GM19324 (cell line): ENCODE results near the gene MUC3A.
"Not testable (repeated sequence)": the region's sequence is repeated elsewhere in the genome, so short reads cannot be mapped to it uniquely, and the experiment has no call there.

Experiments
- ATAC-seq: cut with Tn5 transposase; IDR thresholded peaks from one replicate; pipeline ENCODE4 v1.9.1; 2021; ENCODE audit warnings: mild to moderate bottlenecking, moderate library complexity; ENCODE audit not compliant: unreplicated experiment, low FRiP score

Gene MUC3A

GRCh38 chr7:100968031-100968430 is 18.7 kb downstream of the MUC3A start:
- ATAC-seq, result no peak

GRCh38 chr7:100968650-100969049 is 19.3 kb downstream of the MUC3A start:
- ATAC-seq, result no peak

DNA sequence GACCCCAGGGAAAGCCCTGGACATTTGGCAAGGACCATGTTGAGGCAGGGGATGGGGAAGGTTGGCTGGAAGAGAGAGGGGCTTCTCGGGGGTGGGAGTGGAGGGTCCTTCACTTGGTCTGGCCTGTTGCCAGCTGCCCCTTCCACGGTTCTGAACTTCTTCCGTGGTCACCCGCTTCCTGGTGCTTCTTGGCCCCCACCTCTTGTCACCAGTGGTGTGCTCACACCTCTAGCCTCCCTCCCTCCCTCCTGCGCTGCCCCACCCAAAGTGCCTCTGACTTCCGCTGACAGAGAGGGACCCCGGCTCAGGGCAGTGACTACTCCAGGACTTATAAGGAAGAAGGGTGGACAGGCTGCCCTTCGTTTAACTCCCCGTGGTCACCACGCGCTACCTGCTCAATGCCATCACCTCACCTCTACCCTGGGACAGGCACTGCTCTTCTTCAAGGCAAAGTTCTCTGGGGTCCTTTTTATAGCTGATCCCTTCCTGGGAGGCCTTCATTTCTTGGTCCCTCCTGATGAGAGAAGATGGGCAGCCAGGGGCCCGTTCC is 19.8 kb downstream of the MUC3A start, which contains the start of gene MUC12:
Gene MUC12 (plus strand): TSS at position 500 of the 550 bp plus-strand sequence. CDS start 58 bp downstream, outside the sequence.
- no peak for ATAC-seq

DNA sequence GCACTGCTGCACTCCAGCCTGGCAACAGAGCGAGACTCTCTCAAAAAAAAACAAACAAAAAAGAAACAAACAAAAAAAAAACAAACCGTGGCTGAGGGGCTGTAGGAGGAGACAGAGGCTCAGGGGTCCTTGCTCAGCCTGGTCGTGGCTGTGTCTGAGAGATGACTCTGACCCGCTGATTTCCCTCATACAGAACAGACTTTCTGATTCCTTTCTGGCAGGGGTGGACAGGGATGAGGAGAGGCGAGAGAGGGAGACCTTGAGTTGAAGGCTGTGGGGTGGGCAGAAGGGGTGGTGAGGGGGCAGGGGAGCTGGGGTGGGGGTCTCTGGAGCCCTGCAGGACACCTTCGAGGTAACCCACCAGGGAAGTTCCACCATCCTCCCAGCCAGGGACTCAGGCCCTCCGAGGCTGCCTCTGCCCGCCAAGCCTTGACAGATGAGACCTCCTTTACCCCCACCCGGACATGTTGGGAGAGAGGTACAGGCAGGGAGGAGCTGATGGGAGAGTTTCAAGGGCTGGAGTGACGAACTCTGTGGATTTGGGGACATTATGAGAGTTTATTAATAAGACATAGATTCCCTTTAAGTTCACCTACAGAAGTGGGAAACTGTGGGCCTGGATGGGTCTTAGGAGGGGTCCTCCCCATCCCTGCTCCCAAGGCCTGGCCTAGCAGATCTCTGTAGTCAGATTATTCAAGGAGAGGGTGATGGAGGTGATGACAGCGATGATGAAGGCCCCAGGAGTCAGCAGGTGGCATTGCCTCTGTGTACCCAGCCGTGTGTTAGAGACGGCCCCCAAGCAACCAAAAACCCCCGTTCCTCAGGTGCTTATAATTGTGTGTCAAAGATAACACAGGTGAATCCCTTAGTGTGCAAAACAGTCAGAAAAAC is 22.0 kb downstream of the MUC3A start:
- ATAC-seq, result no peak

DNA sequence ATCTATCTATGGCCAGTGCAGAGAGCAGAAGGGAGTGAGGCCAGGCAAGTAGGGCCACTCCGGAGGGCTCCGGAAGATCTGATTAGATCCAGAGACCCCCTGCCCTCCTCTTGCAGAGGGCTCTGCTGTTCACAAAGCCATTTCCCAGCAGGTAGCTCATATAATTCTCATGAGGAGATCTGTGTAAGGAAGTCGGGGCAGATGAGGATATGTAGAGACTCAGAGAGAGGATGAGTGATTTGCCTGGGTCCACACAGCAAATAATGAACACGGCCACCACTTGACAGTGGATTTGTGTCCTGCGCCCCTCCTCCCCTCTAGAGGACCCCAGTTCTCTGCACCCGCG is 22.6 kb downstream of the MUC3A start:
- no peak for ATAC-seq

DNA sequence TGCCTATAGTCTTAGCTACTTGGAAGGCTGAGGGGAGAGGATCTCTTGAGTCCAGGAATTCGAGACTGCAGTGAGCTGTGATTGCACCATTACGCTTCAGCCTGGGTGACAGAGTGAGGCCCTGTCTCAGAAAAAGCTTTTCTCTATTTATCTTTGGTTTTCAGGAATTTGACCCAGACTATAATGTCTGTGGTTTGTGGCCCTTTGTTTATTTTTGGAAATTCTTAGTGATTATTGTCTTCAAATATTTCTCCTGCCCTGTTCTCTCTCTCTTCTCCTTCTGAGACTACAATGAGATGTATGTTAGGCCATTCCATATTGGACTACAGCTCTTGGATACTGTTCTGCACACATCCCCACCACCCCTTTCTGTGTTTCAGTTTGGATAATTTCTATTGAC is 24.7 kb downstream of the MUC3A start:
- no peak for ATAC-seq

DNA sequence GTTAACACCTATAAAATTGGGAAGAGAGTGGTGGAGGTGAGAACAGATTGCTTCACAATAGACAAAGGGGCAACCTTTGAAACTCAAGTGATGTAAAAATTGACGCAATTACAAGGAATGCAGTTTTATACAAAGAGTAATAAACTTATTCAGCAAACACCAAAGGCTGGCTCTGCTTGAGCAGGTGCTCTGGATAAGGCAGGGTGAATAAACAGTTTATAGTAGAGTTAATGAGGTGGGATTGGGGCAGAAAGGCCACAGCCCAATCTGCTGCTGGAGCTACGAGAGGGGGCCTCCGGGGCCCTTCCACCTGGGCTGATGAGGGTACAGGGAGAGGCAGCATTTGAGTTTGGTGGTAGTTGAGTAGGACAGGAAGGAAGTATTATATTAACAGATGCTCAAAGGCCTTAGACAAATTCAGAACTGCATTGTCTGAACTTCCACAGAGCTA is 26.1 kb downstream of the MUC3A start:
- no peak for ATAC-seq

GRCh38 chr7:100978300-100978699 is 29.0 kb downstream of the MUC3A start:
- no peak for ATAC-seq

- no peak for ATAC-seq
Measured at GRCh38 chr7:100983451-100984187, 34.3 kb downstream of the MUC3A start.

GRCh38 chr7:100984241-100984918 is 35.0 kb downstream of the MUC3A start:
- not testable (repeated sequence) for ATAC-seq

GRCh38 chr7:100985033-100985797 is 35.9 kb downstream of the MUC3A start:
- not testable (repeated sequence) for ATAC-seq

DNA sequence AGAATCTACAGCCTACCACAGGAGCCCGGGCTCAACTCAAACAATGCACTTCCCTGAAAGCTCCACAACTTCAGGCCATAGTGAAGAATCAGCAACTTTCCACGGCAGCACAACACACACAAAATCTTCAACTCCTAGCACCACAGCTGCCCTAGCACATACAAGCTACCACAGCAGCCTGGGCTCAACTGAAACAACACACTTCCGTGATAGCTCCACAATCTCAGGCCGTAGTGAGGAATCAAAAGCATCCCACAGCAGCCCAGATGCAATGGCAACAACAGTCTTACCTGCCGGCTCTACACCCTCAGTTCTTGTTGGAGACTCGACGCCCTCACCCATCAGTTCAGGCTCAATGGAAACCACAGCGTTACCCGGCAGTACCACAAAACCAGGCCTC is 42.3 kb downstream of the MUC3A start:
- no peak for ATAC-seq

GRCh38 chr7:100992280-100992679 is 42.9 kb downstream of the MUC3A start:
- not testable (repeated sequence) for ATAC-seq

GRCh38 chr7:100994671-100995070 is 45.3 kb downstream of the MUC3A start:
- ATAC-seq, result not testable (repeated sequence)

DNA sequence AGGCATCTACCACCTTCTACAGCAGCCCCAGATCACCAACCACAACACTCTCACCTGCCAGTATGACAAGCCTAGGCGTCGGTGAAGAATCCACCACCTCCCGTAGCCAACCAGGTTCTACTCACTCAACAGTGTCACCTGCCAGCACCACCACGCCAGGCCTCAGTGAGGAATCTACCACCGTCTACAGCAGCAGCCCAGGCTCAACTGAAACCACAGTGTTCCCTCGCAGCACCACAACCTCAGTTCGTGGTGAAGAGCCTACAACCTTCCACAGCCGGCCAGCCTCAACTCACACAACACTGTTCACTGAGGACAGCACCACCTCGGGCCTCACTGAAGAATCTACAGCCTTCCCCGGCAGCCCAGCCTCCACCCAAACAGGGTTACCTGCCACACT is 49.2 kb downstream of the MUC3A start:
- not testable (repeated sequence) for ATAC-seq

DNA sequence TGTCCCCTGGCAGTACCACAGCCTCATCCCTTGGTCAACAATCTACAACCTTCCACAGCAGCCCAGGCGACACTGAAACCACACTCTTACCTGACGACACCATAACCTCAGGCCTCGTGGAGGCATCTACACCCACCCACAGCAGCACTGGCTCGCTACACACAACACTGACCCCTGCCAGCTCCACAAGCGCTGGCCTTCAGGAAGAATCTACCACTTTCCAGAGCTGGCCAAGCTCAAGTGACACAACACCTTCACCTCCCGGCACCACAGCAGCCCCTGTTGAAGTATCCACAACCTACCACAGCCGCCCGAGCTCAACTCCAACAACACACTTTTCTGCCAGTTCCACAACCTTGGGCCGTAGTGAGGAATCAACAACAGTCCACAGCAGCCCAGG is 50.0 kb downstream of the MUC3A start:
- ATAC-seq, result not testable (repeated sequence)

GRCh38 chr7:101000025-101000424 is 50.7 kb downstream of the MUC3A start:
- ATAC-seq, result not testable (repeated sequence)

GRCh38 chr7:101002333-101002732 is 53.0 kb downstream of the MUC3A start:
- not testable (repeated sequence) for ATAC-seq

DNA sequence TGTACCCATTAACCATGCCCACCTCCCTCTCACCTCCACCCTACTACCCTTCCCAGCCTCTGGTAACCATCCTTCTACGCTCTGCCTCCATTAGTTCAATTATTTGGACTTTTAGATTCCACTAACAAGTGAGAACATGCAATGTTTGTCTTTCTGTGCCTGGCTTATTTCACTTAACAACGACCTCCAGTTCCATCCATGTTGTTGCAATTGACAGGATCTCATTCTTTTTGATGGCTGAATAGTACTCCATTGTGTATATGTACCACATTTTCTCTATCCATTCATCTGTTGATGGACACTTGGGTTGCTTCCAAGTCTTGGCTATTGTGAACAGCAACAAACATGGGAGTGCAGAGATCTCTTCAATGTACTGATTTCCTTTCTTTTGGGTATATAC is 58.0 kb downstream of the MUC3A start:
- ATAC-seq, result not testable (repeated sequence)

- ATAC-seq, result no peak
Measured at GRCh38 chr7:101009629-101010028, 60.3 kb downstream of the MUC3A start.
